AG04449 (cell line): ENCODE data around the gene MAML2.
A peak's percentile ranks its signal among the peaks of the same experiment; 100 is the strongest.

Source experiments
- CTCF ChIA-PET: fragments of 350-600 bp; formaldehyde crosslinking; extraction: SDS; loops from one replicate; lab custom pipeline; 2021; ENCODE audit warnings: antibody characterized with exemption; lab: Yijun Ruan, JAX
- POLR2A ChIA-PET: fragments of 400-600, 350-600 bp; formaldehyde crosslinking; extraction: SDS; loops from one replicate; lab custom pipeline; 2020; ENCODE audit warnings: antibody characterized with exemption, inconsistent platforms; lab: Yijun Ruan, JAX
- DNase-seq: peaks from one replicate; pipeline ENCODE4 v3.0.0-alpha.2; 2010; ENCODE audit warnings: low read depth, low spot score
- H3K4me3 ChIP-seq: 2 replicates; pipeline ENCODE4 v1.5.1; 2011; ENCODE audit warnings: low read depth, mild to moderate bottlenecking, control low read depth, low read length
- TF ChIP-seq, protein P1 (sequence below): IDR thresholded peaks from one replicate; pipeline ENCODE4 v1.5.1; 2011; ENCODE audit warnings: mild to moderate bottlenecking, moderate library complexity, low read length, control low read depth, inconsistent platforms; ENCODE audit not compliant: insufficient read depth; ENCODE audit errors: missing control alignments

The MAML2 gene

DNA sequence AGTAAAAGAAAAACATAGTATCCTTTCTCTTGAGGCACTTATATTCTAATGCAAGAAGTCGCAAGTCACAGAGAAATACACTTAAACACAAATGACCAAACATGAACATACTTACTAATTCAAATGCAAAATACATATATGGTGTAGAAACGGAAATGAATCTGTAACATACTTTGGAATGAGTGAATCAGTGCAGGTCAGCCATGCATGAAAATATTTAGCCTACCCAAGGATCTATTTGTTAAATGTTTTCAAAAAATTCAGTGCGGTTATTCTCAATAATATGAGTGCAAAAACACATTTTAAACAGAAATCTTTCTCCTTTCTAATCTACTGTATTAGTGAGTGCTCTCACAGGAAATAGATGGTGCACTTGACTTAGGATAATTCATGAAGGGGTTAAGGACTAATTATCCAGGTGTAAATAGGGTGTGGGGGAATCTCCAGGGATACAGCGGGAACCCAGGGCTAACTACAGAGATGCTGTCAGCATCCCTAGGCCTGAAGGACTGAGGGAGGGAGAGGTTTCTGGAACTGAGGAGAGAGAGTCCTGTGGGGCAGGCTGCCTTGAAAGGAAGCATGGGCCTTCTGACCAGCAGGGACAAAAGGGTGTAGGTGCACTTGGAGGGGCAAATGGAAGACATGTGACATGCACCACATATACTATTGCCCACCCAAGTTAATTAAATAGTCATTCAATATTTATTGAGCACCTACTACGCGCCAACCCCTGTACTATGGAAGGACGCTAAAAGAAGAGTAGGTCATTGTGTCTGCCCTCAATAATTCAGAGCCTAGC is 139.2 kb downstream of the MAML2 start:
- TF ChIP-seq, protein P1, sequence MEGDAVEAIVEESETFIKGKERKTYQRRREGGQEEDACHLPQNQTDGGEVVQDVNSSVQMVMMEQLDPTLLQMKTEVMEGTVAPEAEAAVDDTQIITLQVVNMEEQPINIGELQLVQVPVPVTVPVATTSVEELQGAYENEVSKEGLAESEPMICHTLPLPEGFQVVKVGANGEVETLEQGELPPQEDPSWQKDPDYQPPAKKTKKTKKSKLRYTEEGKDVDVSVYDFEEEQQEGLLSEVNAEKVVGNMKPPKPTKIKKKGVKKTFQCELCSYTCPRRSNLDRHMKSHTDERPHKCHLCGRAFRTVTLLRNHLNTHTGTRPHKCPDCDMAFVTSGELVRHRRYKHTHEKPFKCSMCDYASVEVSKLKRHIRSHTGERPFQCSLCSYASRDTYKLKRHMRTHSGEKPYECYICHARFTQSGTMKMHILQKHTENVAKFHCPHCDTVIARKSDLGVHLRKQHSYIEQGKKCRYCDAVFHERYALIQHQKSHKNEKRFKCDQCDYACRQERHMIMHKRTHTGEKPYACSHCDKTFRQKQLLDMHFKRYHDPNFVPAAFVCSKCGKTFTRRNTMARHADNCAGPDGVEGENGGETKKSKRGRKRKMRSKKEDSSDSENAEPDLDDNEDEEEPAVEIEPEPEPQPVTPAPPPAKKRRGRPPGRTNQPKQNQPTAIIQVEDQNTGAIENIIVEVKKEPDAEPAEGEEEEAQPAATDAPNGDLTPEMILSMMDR, result no peak
- POLR2A ChIA-PET, result interaction anchor here (0.7 kb wide), 1 partner anchor 151 kb away, joined by 3 read pairs; no protein-coding TSS in a partner anchor
- DNase-seq, result no peak
- H3K4me3 ChIP-seq, result no peak overlapping the region
- CTCF ChIA-PET, result no interaction called here

DNA sequence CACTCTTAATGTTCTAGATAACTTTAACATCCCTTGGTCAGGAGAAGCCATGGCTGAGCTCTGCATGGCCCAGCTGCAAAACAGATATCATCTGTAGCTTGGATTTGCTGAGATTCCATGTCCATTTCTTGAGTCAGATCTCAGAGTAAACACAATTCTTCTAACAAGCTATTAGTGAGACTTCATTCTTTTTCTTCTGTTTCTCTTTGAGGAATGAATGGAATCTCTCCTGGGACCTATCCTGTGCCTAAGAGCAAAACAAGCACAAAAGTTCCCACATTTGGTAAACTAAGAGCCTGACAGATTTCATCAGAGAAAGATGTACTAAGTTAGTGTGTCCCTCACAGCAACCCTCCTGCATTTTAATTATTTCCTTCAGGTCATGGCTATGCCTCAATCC is 142.8 kb downstream of the MAML2 start:
- H3K4me3 ChIP-seq, result no peak overlapping the region
- peak; percentile 92 for DNase-seq
- CTCF ChIA-PET, result interaction anchor here (0.7 to 2.2 kb wide), 7 partner anchors 11 to 145 kb away, joined by 3 to 6 read pairs (median 3); no protein-coding TSS in a partner anchor
- TF ChIP-seq, protein P1, result no peak
- POLR2A ChIA-PET, result interaction anchor here (0.6 to 1.0 kb wide), 2 partner anchors 12 to 1678 kb away, joined by 3 to 4 read pairs; no protein-coding TSS in a partner anchor

DNA sequence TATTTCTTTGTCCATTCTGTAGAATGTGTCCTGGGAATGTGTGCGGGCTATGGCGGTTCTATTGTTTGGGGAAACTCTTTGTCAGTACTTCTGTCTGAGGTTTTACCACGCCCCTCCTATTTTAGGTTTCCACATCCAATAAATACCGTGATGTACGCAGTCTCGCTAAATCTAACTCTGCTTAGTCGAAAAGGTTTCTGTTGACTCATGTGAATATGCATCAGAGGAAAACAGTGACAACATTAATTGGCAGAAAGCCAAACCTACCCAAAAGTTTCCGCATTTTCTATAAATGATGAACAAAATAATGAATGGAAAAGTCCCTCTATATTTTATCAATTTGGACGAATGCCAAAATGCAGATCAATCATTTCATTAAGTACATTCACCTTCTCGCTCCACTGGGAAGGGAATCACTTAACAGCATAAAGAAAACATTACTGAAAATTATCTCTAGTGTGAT is 143.4 kb downstream of the MAML2 start:
- POLR2A ChIA-PET, result interaction anchor here (1.0 kb wide), 1 partner anchor 11 kb away, joined by 4 read pairs; no protein-coding TSS in a partner anchor
- H3K4me3 ChIP-seq, result no peak overlapping the region
- DNase-seq, result no peak
- CTCF ChIA-PET, result interaction anchor here (0.9 to 2.2 kb wide), 4 partner anchors 10 to 145 kb away, joined by 3 to 6 read pairs (median 5); no protein-coding TSS in a partner anchor
- TF ChIP-seq, protein P1, result no peak

DNA sequence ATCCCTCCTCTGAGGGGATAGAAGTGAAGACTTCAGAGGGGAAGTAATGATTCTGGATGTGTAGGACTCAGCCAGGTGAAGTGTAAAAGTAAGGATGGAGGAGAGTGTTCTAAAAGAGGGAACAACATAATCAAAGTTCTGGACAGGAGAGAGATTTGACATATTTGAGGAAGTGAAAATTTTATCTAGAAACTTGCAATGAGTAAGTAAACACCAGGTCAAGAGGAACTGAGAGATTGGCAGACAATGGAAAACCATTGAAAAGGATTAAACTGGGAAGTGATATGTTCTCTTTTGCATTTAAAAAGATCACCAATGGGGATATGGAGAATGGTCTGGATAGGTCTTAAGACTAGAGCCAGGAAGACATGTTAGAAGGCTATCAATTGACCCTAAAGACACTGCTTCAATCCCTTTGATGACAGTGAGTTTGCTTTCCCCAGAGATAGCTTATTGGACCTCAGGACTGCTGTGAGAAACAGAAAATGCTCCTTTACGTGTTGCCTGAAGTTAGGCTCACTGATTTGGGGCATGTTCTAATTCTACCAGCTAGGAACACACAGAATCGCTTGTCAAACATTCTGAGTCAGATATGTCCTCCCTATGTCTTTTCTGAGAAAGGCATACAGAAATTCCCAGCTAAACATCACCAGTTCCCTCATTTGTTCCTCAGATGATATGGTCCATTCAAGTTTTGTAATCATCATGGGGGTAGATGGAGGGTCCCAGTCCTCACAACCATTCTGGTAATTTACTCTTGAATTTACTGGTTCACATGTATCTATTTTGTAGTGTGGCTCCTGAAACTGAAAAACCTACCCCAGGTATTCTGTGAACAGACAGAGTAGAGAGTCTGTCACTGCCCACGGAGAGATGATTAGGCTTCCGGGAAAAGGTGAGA is 144.9 kb downstream of the MAML2 start:
- no peak overlapping the region for H3K4me3 ChIP-seq
- POLR2A ChIA-PET, result interaction anchor here (0.5 kb wide), 1 partner anchor 276 kb away, joined by 3 read pairs; no protein-coding TSS in a partner anchor
- CTCF ChIA-PET, result interaction anchor here (1.0 to 2.2 kb wide), 3 partner anchors 142 to 146 kb away, joined by 3 to 9 read pairs (median 6); no protein-coding TSS in a partner anchor
- no peak for DNase-seq
- TF ChIP-seq, protein P1, result no peak

DNA sequence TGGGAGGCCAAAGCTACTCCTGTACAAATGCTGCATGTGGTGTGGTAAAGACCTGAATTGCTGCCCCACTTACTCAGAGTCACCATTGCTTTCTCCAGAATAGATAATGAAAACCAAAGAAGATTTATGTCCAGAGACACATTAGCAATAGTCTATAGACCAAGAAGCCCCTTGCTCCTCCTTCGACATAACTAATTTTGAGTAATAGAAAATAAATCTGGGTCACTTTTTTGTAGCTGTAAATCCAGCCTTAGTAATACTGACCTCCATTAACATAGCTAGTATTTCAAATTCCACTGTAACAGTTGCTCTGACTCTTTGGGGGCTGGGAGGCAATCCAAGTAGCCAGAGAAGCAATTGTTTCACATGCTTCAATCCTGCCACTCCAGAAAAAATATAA is 145.9 kb downstream of the MAML2 start:
- ChIA-PET CTCF (interaction anchor here (0.7 to 2.2 kb wide), 4 partner anchors 34 to 147 kb away, joined by 3 to 9 read pairs (median 4); no protein-coding TSS in a partner anchor), POLR2A (no interaction called here)
- TF ChIP-seq, protein P1, result no peak
- no peak overlapping the region for H3K4me3 ChIP-seq
- no peak for DNase-seq
